Breast epithelium (tissue), 4 donors: ENCODE results near the gene HEXD. TPM values are rescaled to one million over a fixed set of nuclear protein-coding genes. Genes with fewer than 3 reads are reported as not detected.

ENCODE experiments used
- DNase-seq, 2 donors: peaks; one replicate each; pipeline ENCODE4 v3.0.0-alpha.2; 2019; ENCODE audit warnings: low spot score in 2 of 2
- H3K27ac ChIP-seq, 2 donors: fragments of 200-600 bp; sonication (generic) in 1 of 2; one replicate each; pipeline ENCODE4 v1.5.1; 2016 to 2019; ENCODE audit warnings: mild to moderate bottlenecking in 1 of 2
- H3K27me3 ChIP-seq, 2 donors: fragments of 200-600 bp; sonication (generic) in 1 of 2; one replicate each; pipeline versions ENCODE4 v1.5.1 to v1.6.0; 2017 to 2019; ENCODE audit warnings: control low read depth in 1 of 2, mild to moderate bottlenecking in 1 of 2
- H3K36me3 ChIP-seq: fragments of 200-600 bp; one replicate; pipeline ENCODE4 v1.5.1; 2019
- H3K4me1 ChIP-seq, 2 donors: fragments of 200-600 bp; sonication (generic); one replicate each; pipeline ENCODE4 v1.5.1; 2016 to 2019; ENCODE audit warnings: control low read depth in 1 of 2
- H3K4me3 ChIP-seq, 3 donors: fragments of 200-600 bp; sonication (generic); 1 replicate in 2 of 3; 2 replicates in 1 of 3; pipeline ENCODE4 v1.5.1; 2016 to 2019; ENCODE audit warnings: mild to moderate bottlenecking in 3 of 3, moderate library complexity in 2 of 3
- H3K9me3 ChIP-seq, 2 donors: fragments of 200-600 bp; sonication (generic) in 1 of 2; one replicate each; pipeline ENCODE4 v1.5.1; 2016 to 2019; ENCODE audit warnings: control low read depth in 1 of 2
- CTCF ChIP-seq, 3 donors: fragments of 450-650 bp; IDR thresholded peaks; one replicate each; pipeline ENCODE4 v1.5.1; 2016 to 2017; ENCODE audit warnings: antibody characterized with exemption in 3 of 3, mild to moderate bottlenecking in 3 of 3, moderate library complexity in 3 of 3
- POLR2A ChIP-seq: fragments of 450-650 bp; IDR thresholded peaks from one replicate; pipeline ENCODE4 v1.6.1; 2016; ENCODE audit warnings: antibody characterized with exemption, mild to moderate bottlenecking, moderate library complexity
- POLR2AphosphoS5 ChIP-seq, 3 donors: sonication (generic); formaldehyde crosslinking; IDR thresholded peaks; one replicate each; pipeline ENCODE4 v1.6.1; 2017; ENCODE audit warnings: antibody characterized with exemption in 3 of 3
- intact Hi-C: fragments of 100-400 bp; cut with DNase I; formaldehyde crosslinking; loops from one replicate; pipeline ENCODE4 v1.15.1; 2023; ENCODE audit warnings: low total_unique reads
- total RNA-seq, 3 donors: library from RNA; depleted of rRNA; stranded (reverse); fragments of >200 nt; gene quantifications; one replicate each; pipeline ENCODE4 v1.1.0, GENCODE V29; 2016

HEXD gene
- total RNA-seq, 3 donors from 2014 or later = 48.2 to 157 (median 68.2) TPM

- DNase-seq = no peak
- Histone ChIP-seq H3K4me1 (no peaks in the 10 kb centered on the region), H3K36me3 (no peaks in the 10 kb centered on the region), H3K4me3 (no peak overlapping the region), H3K27ac (no peak overlapping the region), H3K9me3 (no peaks in the 10 kb centered on the region), H3K27me3 (no peaks in the 10 kb centered on the region)
- TF ChIP-seq POLR2AphosphoS5 (IDR thresholded peaks at IDR 0.05) = no peak
- no peak for TF ChIP-seq CTCF (IDR thresholded peaks at IDR 0.05)
- no peak for TF ChIP-seq POLR2A
- intact Hi-C loops = no loop called here
These were observed 16.0 kb downstream of the HEXD start for GRCh38 chr17:82434216-82434565.

GRCh38 chr17:82435103-82435502 lies 17.0 kb downstream of the HEXD start:
- Histone ChIP-seq H3K4me1 (no peaks in the 10 kb centered on the region), H3K4me3 (no peak overlapping the region), H3K27ac (no peak overlapping the region), H3K36me3 (no peaks in the 10 kb centered on the region), H3K9me3 (no peaks in the 10 kb centered on the region), H3K27me3 (no peaks in the 10 kb centered on the region)
- intact Hi-C loops = no loop called here
- DNase-seq = no peak
- no peak for TF ChIP-seq CTCF (IDR thresholded peaks at IDR 0.05)
- no peak for TF ChIP-seq POLR2A
- TF ChIP-seq POLR2AphosphoS5 (IDR thresholded peaks at IDR 0.05) = no peak

- no peaks in the 10 kb centered on the region for H3K4me1 ChIP-seq
- DNase-seq = no peak
These were observed 17.7 kb downstream of the HEXD start for GRCh38 chr17:82435601-82436583.

GRCh38 chr17:82436601-82437324 lies 18.6 kb downstream of the HEXD start:
- H3K27ac ChIP-seq = no peak overlapping the region
- TF ChIP-seq POLR2A (no peak), CTCF (IDR thresholded peaks at IDR 0.05) (no peak), POLR2AphosphoS5 (IDR thresholded peaks at IDR 0.05) (no peak)
- no peak overlapping the region for H3K4me3 ChIP-seq
- no peaks in the 10 kb centered on the region for H3K4me1 ChIP-seq
- intact Hi-C loops = no loop called here
- no peaks in the 10 kb centered on the region for H3K36me3 ChIP-seq
- no peaks in the 10 kb centered on the region for H3K9me3 ChIP-seq
- DNase-seq = no peak
- no peaks in the 10 kb centered on the region for H3K27me3 ChIP-seq

More at GRCh38 chr17:82435601-82436583, 17.7 kb downstream of the HEXD start:
- H3K27me3 ChIP-seq = no peaks in the 10 kb centered on the region
- TF ChIP-seq POLR2A (no peak), POLR2AphosphoS5 (IDR thresholded peaks at IDR 0.05) (no peak), CTCF (IDR thresholded peaks at IDR 0.05) (no peak)
- no peak overlapping the region for H3K4me3 ChIP-seq
- H3K36me3 ChIP-seq = no peaks in the 10 kb centered on the region
- intact Hi-C loops = no loop called here
- H3K27ac ChIP-seq = peak overlapping the region in 1 of 2 donors; percentile 21
- no peaks in the 10 kb centered on the region for H3K9me3 ChIP-seq

- intact Hi-C loops = no loop called here
- TF ChIP-seq POLR2A (no peak), POLR2AphosphoS5 (IDR thresholded peaks at IDR 0.05) (no peak), CTCF (IDR thresholded peaks at IDR 0.05) (no peak)
- DNase-seq = no peak
- no peaks in the 10 kb centered on the region for H3K27me3 ChIP-seq
- H3K27ac ChIP-seq = no peak overlapping the region
- no peaks in the 10 kb centered on the region for H3K36me3 ChIP-seq
- no peaks in the 10 kb centered on the region for H3K9me3 ChIP-seq
- no peak overlapping the region for H3K4me3 ChIP-seq
- H3K4me1 ChIP-seq = no peaks in the 10 kb centered on the region
These were observed 19.1 kb downstream of the HEXD start for GRCh38 chr17:82437325-82437668.
